Bronchial epithelial cell (primary cell): ENCODE measurements around the gene BTBD19. TPM values are rescaled to one million over a fixed set of nuclear protein-coding genes. Genes with fewer than 3 reads are reported as not detected.
"Not testable (repeated sequence)": the region's sequence is repeated elsewhere in the genome, so short reads cannot be mapped to it uniquely, and the experiment has no call there.

Experiments
- DNase-seq: peaks from one replicate; pipeline ENCODE4 v3.0.0-alpha.2; 2010; ENCODE audit warnings: low read depth
- FAIRE-seq: peaks from 2 replicates; lab custom pipeline; 2011; peaks lifted over from hg19 to GRCh38; lab: Jason Lieb, UNC
- H3K27me3 ChIP-seq: 2 replicates; pipeline ENCODE4 v1.5.1; 2011; ENCODE audit warnings: low read length; ENCODE audit not compliant: control insufficient read depth, insufficient read depth
- H3K36me3 ChIP-seq: 2 replicates; pipeline ENCODE4 v1.5.1; 2011; ENCODE audit warnings: low read length; ENCODE audit not compliant: control insufficient read depth, insufficient read depth
- H3K4me3 ChIP-seq: 2 replicates; pipeline ENCODE4 v1.5.1; 2011; ENCODE audit warnings: mild to moderate bottlenecking, low read depth, low read length, control low read depth
- total RNA-seq: library from RNA; depleted of rRNA; stranded (reverse); fragments of >200 nt; gene quantifications from 2 replicates; pipeline ENCODE4 v1.2.1, GENCODE V29; 2014
- TF ChIP-seq, protein P1 (sequence below): IDR thresholded peaks from 2 replicates; pipeline ENCODE4 v1.5.1; 2011; ENCODE audit warnings: mild to moderate bottlenecking, moderate library complexity, low read length, control low read depth, inconsistent platforms; ENCODE audit not compliant: insufficient read depth, severe bottlenecking

The BTBD19 gene
- total RNA-seq, 1 donor from 2014 or later = 0.53 TPM

DNA sequence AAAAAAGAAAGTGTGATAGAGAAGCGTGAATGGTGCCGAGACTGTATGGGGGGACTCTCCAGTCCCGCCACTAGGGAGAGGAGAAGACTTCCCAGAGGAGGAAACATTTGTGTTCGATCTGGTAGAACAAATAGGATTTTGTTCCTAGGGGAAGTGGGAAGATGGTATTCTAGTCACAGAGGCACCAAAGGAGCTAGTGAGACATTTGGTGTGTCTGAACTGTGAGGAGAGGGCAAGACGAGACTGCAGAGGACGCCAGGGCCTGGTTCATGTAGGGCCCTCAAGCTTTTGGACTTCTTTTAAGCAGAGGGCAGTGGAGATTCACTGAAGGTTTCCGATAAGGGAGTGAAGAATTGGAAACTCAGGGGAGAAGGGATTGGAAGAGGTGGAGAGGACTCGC, 2.9 kb downstream of the BTBD19 start:
- DNase-seq (no peak), FAIRE-seq (no peak)
- TF ChIP-seq, protein P1, sequence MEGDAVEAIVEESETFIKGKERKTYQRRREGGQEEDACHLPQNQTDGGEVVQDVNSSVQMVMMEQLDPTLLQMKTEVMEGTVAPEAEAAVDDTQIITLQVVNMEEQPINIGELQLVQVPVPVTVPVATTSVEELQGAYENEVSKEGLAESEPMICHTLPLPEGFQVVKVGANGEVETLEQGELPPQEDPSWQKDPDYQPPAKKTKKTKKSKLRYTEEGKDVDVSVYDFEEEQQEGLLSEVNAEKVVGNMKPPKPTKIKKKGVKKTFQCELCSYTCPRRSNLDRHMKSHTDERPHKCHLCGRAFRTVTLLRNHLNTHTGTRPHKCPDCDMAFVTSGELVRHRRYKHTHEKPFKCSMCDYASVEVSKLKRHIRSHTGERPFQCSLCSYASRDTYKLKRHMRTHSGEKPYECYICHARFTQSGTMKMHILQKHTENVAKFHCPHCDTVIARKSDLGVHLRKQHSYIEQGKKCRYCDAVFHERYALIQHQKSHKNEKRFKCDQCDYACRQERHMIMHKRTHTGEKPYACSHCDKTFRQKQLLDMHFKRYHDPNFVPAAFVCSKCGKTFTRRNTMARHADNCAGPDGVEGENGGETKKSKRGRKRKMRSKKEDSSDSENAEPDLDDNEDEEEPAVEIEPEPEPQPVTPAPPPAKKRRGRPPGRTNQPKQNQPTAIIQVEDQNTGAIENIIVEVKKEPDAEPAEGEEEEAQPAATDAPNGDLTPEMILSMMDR = no peak
- peaks cover 4% of the 10 kb centered on the region for H3K36me3 ChIP-seq
- no peak overlapping the region for H3K4me3 ChIP-seq
- no peaks in the 10 kb centered on the region for H3K27me3 ChIP-seq

DNA sequence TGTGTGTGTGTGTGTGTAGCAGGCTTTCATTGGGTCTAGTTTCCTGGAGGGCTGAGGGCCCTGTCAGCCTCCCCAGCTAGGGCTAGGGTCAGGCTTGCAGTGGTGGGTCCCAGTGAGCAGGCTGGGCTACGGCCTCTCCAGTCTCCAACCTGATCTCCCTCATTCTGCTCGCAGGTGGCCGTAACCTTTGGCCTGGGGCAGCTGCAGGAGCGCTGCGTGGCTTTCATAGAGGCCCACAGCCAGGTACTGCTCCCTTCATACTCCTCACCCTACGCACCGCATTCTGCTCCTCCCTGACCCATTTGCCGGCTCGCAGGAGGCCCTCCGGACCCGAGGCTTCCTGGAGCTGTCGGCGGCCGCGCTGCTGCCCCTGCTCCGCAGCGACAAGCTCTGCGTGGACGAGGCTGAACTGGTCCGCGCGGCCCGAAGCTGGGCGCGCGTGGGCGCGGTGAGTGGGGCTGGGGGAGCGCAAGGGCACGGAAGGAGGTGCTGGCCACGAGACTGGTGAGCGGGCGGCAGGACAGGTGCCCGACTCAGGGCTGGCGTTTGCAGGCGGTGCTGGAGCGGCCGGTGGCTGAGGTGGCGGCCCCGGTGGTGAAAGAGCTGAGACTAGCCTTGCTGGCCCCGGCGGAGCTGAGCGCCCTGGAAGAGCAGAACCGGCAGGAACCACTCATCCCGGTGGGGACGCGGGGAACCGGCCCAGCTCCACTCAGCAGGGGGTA, 4.7 kb downstream of the BTBD19 start:
- H3K27me3 ChIP-seq = no peaks in the 10 kb centered on the region
- FAIRE-seq = no peak
- H3K4me3 ChIP-seq = no peak overlapping the region
- no peak for DNase-seq
- H3K36me3 ChIP-seq = peaks cover 1% of the 10 kb centered on the region
- TF ChIP-seq, protein P1 = no peak

DNA sequence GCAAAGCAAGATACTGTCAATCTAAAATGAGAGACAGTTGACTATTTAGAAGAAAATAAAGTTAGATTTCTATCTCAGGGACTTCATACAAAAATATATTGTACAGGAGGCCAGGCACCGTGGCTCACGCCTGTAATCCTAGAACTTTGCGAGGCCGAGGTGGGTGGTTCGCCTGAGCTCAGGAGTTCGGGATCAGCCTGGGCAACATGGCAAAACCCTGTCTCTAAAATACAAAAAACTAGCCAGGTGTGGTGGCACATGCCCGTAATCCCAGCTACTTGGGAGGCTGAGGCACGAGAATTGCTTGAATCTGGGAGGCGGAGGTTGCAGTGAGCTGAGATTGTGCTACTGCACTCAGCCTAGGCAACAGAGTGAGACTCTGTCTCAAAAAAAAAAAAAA, 7.6 kb downstream of the BTBD19 start:
- DNase-seq, FAIRE-seq, H3K4me3 ChIP-seq, H3K27me3 ChIP-seq, H3K36me3 ChIP-seq: not testable (repeated sequence)

DNA sequence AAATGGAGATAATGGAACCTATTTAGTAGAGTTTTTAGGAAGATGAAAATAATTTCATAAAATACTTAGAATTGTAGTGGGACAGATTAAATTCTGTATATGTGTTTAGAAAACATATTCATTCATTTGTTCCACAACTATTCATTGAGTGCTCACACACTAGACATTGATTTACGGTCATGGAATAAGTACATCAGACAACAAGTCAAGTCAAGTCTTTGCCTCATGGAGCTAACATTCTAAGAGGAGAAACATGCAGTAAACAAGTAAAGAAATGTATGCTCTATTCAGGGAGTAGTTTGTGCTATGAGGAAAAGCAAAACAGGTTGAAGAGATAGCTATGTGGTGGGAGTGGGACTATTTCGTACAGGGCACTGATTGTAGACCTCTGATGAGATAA, 9.0 kb downstream of the BTBD19 start:
- no peaks in the 10 kb centered on the region for H3K36me3 ChIP-seq
- H3K4me3 ChIP-seq = no peak overlapping the region
- no peaks in the 10 kb centered on the region for H3K27me3 ChIP-seq
- TF ChIP-seq, protein P1 = no peak
- DNase-seq (no peak), FAIRE-seq (no peak)

DNA sequence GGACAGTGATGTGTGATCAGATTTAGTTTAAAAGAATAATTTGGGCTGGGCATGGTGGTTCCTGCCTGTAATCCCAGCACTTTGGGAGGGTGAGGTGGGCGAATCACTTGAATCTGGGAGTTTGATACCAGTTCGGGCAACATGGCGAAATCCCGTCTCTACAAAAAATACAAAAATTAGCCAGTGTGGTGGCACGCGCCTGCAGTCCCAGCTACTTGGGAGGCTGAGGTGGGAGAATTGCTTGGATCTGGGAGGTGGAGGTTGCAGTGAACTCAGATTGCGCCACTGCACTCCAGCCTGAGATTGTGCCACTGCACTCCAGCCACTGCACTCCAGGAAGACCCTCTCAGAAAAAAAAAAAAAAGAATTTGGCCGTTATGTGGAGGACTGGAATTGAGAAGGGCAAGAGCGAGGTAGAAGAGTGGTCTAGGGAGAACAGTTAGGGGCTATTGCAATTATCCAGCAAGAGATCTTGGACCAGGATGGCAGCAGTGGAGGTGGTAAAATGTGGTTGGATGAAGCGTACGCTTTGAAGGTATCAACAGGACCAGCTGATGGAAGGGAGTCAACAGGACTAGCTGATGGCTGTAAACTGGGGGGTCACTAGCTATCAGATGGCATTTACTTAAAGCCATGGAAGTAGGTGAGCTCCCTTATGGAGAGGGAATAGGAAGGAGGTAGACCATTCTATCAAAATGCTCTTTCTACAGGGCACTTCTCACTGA, 9.6 kb downstream of the BTBD19 start:
- Histone ChIP-seq H3K36me3 (no peaks in the 10 kb centered on the region), H3K27me3 (no peaks in the 10 kb centered on the region), H3K4me3 (no peak overlapping the region)
- FAIRE-seq (no peak), DNase-seq (no peak)
- TF ChIP-seq, protein P1 = no peak

DNA sequence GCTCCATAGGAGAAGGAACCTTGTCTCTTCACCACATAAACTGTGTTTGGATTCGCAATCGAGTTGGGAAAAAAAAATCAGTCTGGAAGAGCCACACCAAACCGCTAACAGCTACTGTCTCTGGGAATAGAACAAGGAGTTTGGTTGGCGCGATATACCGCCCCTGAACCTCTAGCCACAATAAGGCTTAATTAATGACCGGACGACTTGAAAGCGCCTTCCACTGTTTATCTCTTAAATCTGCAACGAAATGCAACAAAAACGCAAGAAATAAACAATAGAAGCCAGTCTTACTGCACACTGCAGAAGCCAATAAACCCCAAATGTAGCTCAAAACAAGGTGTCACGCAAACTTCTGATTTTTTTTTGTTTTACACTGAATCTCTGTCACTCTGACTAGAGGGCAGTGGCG, 10.9 kb downstream of the BTBD19 start:
- TF ChIP-seq, protein P1 = no peak
- H3K27me3 ChIP-seq = no peaks in the 10 kb centered on the region
- H3K36me3 ChIP-seq = no peaks in the 10 kb centered on the region
- FAIRE-seq = no peak
- peak overlapping the region; percentile 45 for H3K4me3 ChIP-seq
- DNase-seq = no peak
